Measurements from ENCODE around the gene HNRNPLL.

The HNRNPLL gene

GRCh38 chr2:38584881-38585280 is 17.8 kb downstream of the HNRNPLL start:
- TF ChIP-seq CTCF (IDR thresholded peaks at IDR 0.05) = no peak
- TF ChIP-seq ZFX (IDR thresholded peaks at IDR 0.05; ENCODE audit: borderline replicate concordance) = no peak
- no peak overlapping the region for H3K27ac ChIP-seq

- TF ChIP-seq ZFX (IDR thresholded peaks at IDR 0.05; ENCODE audit: borderline replicate concordance) (no peak), CTCF (IDR thresholded peaks at IDR 0.05) (no peak)
- no peak overlapping the region for H3K27ac ChIP-seq
These were observed 18.7 kb downstream of the HNRNPLL start for GRCh38 chr2:38583994-38584393.

GRCh38 chr2:38583524-38583923 is 19.2 kb downstream of the HNRNPLL start:
- TF ChIP-seq CTCF (IDR thresholded peaks at IDR 0.05) (no peak), ZFX (IDR thresholded peaks at IDR 0.05; ENCODE audit: borderline replicate concordance) (no peak)
- H3K27ac ChIP-seq = no peak overlapping the region

- no peak overlapping the region for H3K27ac ChIP-seq
- TF ChIP-seq ZFX (IDR thresholded peaks at IDR 0.05; ENCODE audit: borderline replicate concordance) (no peak), CTCF (IDR thresholded peaks at IDR 0.05) (peak; percentile 83)
These were observed 21.3 kb downstream of the HNRNPLL start for GRCh38 chr2:38581193-38582147.

- H3K27ac ChIP-seq = no peak overlapping the region
These were observed 22.6 kb downstream of the HNRNPLL start for GRCh38 chr2:38580115-38580636.

GRCh38 chr2:38578832-38579231 is 23.9 kb downstream of the HNRNPLL start:
- no peak overlapping the region for H3K27ac ChIP-seq
- TF ChIP-seq CTCF (IDR thresholded peaks at IDR 0.05) (no peak), ZFX (IDR thresholded peaks at IDR 0.05; ENCODE audit: borderline replicate concordance) (no peak)

More at GRCh38 chr2:38580115-38580636, 22.6 kb downstream of the HNRNPLL start:
- TF ChIP-seq CTCF (IDR thresholded peaks at IDR 0.05) (no peak), ZFX (IDR thresholded peaks at IDR 0.05; ENCODE audit: borderline replicate concordance) (no peak)

- TF ChIP-seq CTCF (IDR thresholded peaks at IDR 0.05) = no peak
- TF ChIP-seq ZFX (IDR thresholded peaks at IDR 0.05; ENCODE audit: borderline replicate concordance) = no peak
- H3K27ac ChIP-seq = no peak overlapping the region
These were observed 28.4 kb downstream of the HNRNPLL start for GRCh38 chr2:38574278-38574677.
